Suprapubic skin (tissue), 4 donors: ENCODE data around the gene IPPK. TPM values are rescaled to one million over a fixed set of nuclear protein-coding genes. Genes with fewer than 3 reads are reported as not detected.

Experiments used
- DNase-seq, 2 donors: peaks; one replicate each; pipeline ENCODE4 v3.0.0-alpha.2; 2019; ENCODE audit warnings: low spot score in 2 of 2
- H3K27ac ChIP-seq: fragments of 200-600 bp; sonication (generic); one replicate; pipeline ENCODE4 v1.5.1; 2019
- H3K27me3 ChIP-seq: fragments of 200-600 bp; sonication (generic); one replicate; pipeline ENCODE4 v1.5.1; 2019
- H3K36me3 ChIP-seq: fragments of 200-600 bp; sonication (generic); one replicate; pipeline ENCODE4 v1.5.1; 2019
- H3K4me1 ChIP-seq: fragments of 200-600 bp; sonication (generic); one replicate; pipeline ENCODE4 v1.5.1; 2019
- H3K4me3 ChIP-seq: fragments of 200-600 bp; sonication (generic); one replicate; pipeline ENCODE4 v1.5.1; 2019; ENCODE audit warnings: mild to moderate bottlenecking
- H3K9me3 ChIP-seq: fragments of 200-600 bp; sonication (generic); one replicate; pipeline ENCODE4 v1.5.1; 2019
- EP300 ChIP-seq: sonication (generic); formaldehyde crosslinking; IDR thresholded peaks from one replicate; pipeline ENCODE4 v1.6.1; 2017; ENCODE audit warnings: antibody characterized with exemption
- POLR2A ChIP-seq, 2 donors: fragments of 450-650 bp; IDR thresholded peaks; one replicate each; pipeline ENCODE4 v1.6.1; 2017; ENCODE audit warnings: antibody characterized with exemption in 2 of 2, mild to moderate bottlenecking in 2 of 2, moderate library complexity in 2 of 2
- POLR2AphosphoS5 ChIP-seq, 3 donors: sonication (generic); formaldehyde crosslinking; IDR thresholded peaks; one replicate each; pipeline ENCODE4 v1.6.1; 2017; ENCODE audit warnings: antibody characterized with exemption in 3 of 3
- WGBS: methylation state at CpG from one replicate; pipeline ENCODE4 v1.1.5; 2018; 5-methylcytosine and 5-hydroxymethylcytosine counted together
- total RNA-seq, 4 donors: library from RNA; depleted of rRNA; stranded (reverse); fragments of >200 nt; gene quantifications; one replicate each; pipeline ENCODE4 v1.1.0, GENCODE V29; 2016
- TF ChIP-seq, protein P1 (sequence below), 2 donors: fragments of 200-600 bp in 1 of 2; fragments of 450-650 bp in 1 of 2; sonication (generic) in 1 of 2; IDR thresholded peaks; one replicate each; pipeline ENCODE4 v1.5.1; 2016 to 2019; ENCODE audit warnings: antibody characterized with exemption in 2 of 2, mild to moderate bottlenecking in 1 of 2, moderate library complexity in 1 of 2

Gene IPPK
- total RNA-seq, 4 donors from 2014 or later, result 45.0 to 53.6 (median 50.0) TPM

DNA sequence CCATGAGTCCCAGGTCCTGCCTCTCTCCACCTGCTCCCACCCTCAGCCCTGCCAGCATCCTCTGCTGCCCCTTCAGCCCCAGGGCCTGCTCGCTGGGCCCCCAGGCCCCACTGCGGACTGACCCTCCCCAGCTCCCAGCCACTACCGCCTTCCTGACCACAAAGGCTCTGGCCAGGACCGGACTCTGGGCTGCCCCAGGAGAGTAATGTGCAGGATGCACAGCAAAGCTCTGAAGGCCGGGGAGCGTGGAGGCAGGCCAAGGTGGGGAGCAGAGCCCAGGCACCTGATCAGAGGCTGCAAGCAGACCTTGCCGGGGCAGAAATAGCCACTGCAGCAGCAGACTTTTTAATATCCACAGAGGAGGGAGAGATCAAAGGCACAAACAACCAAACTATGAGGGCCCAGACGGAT, 27.9 kb downstream of the IPPK start:
- Histone ChIP-seq H3K9me3 (no peaks in the 10 kb centered on the region), H3K27ac (peak overlapping the region; percentile 4), H3K27me3 (no peaks in the 10 kb centered on the region), H3K36me3 (peaks cover 97% of the 10 kb centered on the region), H3K4me1 (peaks cover 54% of the 10 kb centered on the region), H3K4me3 (no peak overlapping the region)
- TF ChIP-seq POLR2AphosphoS5 (IDR thresholded peaks at IDR 0.05) (no peak), EP300 (no peak), POLR2A (IDR thresholded peaks at IDR 0.05) (no peak)
- TF ChIP-seq, protein P1, sequence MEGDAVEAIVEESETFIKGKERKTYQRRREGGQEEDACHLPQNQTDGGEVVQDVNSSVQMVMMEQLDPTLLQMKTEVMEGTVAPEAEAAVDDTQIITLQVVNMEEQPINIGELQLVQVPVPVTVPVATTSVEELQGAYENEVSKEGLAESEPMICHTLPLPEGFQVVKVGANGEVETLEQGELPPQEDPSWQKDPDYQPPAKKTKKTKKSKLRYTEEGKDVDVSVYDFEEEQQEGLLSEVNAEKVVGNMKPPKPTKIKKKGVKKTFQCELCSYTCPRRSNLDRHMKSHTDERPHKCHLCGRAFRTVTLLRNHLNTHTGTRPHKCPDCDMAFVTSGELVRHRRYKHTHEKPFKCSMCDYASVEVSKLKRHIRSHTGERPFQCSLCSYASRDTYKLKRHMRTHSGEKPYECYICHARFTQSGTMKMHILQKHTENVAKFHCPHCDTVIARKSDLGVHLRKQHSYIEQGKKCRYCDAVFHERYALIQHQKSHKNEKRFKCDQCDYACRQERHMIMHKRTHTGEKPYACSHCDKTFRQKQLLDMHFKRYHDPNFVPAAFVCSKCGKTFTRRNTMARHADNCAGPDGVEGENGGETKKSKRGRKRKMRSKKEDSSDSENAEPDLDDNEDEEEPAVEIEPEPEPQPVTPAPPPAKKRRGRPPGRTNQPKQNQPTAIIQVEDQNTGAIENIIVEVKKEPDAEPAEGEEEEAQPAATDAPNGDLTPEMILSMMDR (IDR thresholded peaks at IDR 0.05), result no peak
- DNase-seq, result peak; percentile 55 to 66
- WGBS, result 84% methylated on average over 4 of the region's 8 CpGs

DNA sequence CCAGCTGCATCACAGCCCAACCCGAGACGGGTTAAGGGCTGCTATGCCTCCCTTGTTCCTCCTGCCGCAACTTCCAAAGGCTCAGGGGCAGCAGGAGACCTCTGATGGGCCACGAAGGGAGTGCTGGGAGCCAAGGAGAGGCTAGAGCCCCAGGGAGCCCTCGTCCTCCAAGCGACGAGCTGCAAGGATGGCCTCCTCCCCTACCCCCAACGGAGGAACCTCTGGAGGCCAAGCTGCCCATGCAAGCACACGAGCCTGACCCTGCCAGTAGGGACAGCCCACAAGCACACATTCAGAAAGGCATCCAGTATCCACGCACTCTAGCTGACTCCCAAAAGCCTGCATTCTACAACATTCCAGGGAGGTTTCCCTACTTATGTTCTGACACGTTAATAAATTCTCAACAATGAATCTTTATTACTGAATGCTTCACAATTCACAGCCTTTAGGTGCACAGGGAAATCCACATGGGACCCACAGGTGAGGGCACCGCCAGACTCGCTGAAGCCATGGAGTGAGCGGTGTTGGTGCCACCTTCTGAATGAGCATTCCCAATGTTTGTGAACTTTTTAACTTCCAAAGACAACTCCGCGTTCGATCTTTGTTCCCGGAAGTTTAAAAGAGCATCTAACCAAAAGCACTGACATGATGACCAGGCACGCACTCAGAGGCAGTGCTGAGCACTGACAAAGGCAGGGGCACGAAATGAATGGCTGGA, 28.7 kb downstream of the IPPK start:
- Histone ChIP-seq H3K4me3 (no peak overlapping the region), H3K36me3 (peaks cover 97% of the 10 kb centered on the region), H3K27me3 (no peaks in the 10 kb centered on the region), H3K4me1 (peaks cover 54% of the 10 kb centered on the region), H3K9me3 (no peaks in the 10 kb centered on the region), H3K27ac (peak overlapping the region; percentile 4)
- WGBS, result 61% methylated on average over 17 of the region's 20 CpGs
- TF ChIP-seq POLR2AphosphoS5 (IDR thresholded peaks at IDR 0.05) (no peak), EP300 (no peak), POLR2A (IDR thresholded peaks at IDR 0.05) (no peak)
- TF ChIP-seq, protein P1 (IDR thresholded peaks at IDR 0.05), result no peak
- DNase-seq, result peak in 1 of 2 donors; percentile 42

- H3K27me3 ChIP-seq, result no peaks in the 10 kb centered on the region
- H3K36me3 ChIP-seq, result peaks cover 97% of the 10 kb centered on the region
- no peak overlapping the region for H3K27ac ChIP-seq
- H3K9me3 ChIP-seq, result no peaks in the 10 kb centered on the region
- TF ChIP-seq POLR2A (IDR thresholded peaks at IDR 0.05), result no peak
- no peak for TF ChIP-seq POLR2AphosphoS5 (IDR thresholded peaks at IDR 0.05)
- no peak for TF ChIP-seq EP300
- TF ChIP-seq, protein P1 (IDR thresholded peaks at IDR 0.05), result no peak
- WGBS, result 87% methylated on average over 8 of the region's 8 CpGs
- peak in 1 of 2 donors; percentile 55 for DNase-seq
- peaks cover 54% of the 10 kb centered on the region for H3K4me1 ChIP-seq
- H3K4me3 ChIP-seq, result no peak overlapping the region
Measured at GRCh38 chr9:92640398-92641091, 29.4 kb downstream of the IPPK start.

GRCh38 chr9:92639791-92640271, 30.1 kb downstream of the IPPK start:
- peaks cover 59% of the 10 kb centered on the region for H3K4me1 ChIP-seq
- no peak overlapping the region for H3K27ac ChIP-seq
- peaks cover 97% of the 10 kb centered on the region for H3K36me3 ChIP-seq
- TF ChIP-seq, protein P1 (IDR thresholded peaks at IDR 0.05), result no peak
- TF ChIP-seq EP300 (no peak), POLR2AphosphoS5 (IDR thresholded peaks at IDR 0.05) (no peak), POLR2A (IDR thresholded peaks at IDR 0.05) (no peak)
- WGBS, result 88% methylated on average over 8 of the region's 9 CpGs
- H3K27me3 ChIP-seq, result no peaks in the 10 kb centered on the region
- DNase-seq, result peak in 1 of 2 donors; percentile 53
- no peak overlapping the region for H3K4me3 ChIP-seq
- H3K9me3 ChIP-seq, result no peaks in the 10 kb centered on the region

GRCh38 chr9:92639124-92639523, 30.8 kb downstream of the IPPK start:
- Histone ChIP-seq H3K4me3 (no peak overlapping the region), H3K9me3 (no peaks in the 10 kb centered on the region), H3K4me1 (peaks cover 60% of the 10 kb centered on the region), H3K27ac (peak overlapping the region; percentile 39), H3K36me3 (peaks cover 92% of the 10 kb centered on the region), H3K27me3 (no peaks in the 10 kb centered on the region)
- WGBS, result 87% methylated on average over 7 of the region's 7 CpGs
- DNase-seq, result no peak
- TF ChIP-seq POLR2A (IDR thresholded peaks at IDR 0.05), result no peak
- TF ChIP-seq EP300, result no peak
- TF ChIP-seq, protein P1 (IDR thresholded peaks at IDR 0.05), result no peak
- TF ChIP-seq POLR2AphosphoS5 (IDR thresholded peaks at IDR 0.05), result no peak
